ENCODE data around the gene DNAJC2.

- TF ChIP-seq, protein P1, sequence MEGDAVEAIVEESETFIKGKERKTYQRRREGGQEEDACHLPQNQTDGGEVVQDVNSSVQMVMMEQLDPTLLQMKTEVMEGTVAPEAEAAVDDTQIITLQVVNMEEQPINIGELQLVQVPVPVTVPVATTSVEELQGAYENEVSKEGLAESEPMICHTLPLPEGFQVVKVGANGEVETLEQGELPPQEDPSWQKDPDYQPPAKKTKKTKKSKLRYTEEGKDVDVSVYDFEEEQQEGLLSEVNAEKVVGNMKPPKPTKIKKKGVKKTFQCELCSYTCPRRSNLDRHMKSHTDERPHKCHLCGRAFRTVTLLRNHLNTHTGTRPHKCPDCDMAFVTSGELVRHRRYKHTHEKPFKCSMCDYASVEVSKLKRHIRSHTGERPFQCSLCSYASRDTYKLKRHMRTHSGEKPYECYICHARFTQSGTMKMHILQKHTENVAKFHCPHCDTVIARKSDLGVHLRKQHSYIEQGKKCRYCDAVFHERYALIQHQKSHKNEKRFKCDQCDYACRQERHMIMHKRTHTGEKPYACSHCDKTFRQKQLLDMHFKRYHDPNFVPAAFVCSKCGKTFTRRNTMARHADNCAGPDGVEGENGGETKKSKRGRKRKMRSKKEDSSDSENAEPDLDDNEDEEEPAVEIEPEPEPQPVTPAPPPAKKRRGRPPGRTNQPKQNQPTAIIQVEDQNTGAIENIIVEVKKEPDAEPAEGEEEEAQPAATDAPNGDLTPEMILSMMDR (IDR thresholded peaks at IDR 0.05; ENCODE audit: insufficient read depth, low read length, poor library complexity, severe bottlenecking): no peak
- TF ChIP-seq EZH2phosphoT487 (conservative IDR thresholded peaks at IDR 0.05; ENCODE audit: low read length): no peak
These were observed 24.9 kb upstream of the DNAJC2 start for GRCh38 chr7:103369432-103369831.
